Esophagus mucosa (tissue), 1 donor: ENCODE data around the gene KLF1. TPM values are rescaled to one million over a fixed set of nuclear protein-coding genes. Genes with fewer than 3 reads are reported as not detected.
"Not testable (repeated sequence)": the region's sequence is repeated elsewhere in the genome, so short reads cannot be mapped to it uniquely, and the experiment has no call there.

ENCODE experiments used
- ATAC-seq: fragments of 200-7000 bp; cut with Tn5 transposase; one replicate; pipeline ENCODE4 v1.9.1; 2020
- total RNA-seq: library from RNA; stranded (reverse); gene quantifications from one replicate; pipeline ENCODE4 v1.2.4, GENCODE V29; 2023
- donor health status: DM: yes; HTN: yes; CAD: no.

Gene KLF1
- not detected for total RNA-seq

GRCh38 chr19:12886969-12887747, at the start of gene KLF1:
TSS of gene KLF1 (minus strand) at chr19:12887201. CDS start at chr19:12887140, 61 bp downstream.
- ATAC-seq, result no peak

- no peak for ATAC-seq
Measured at GRCh38 chr19:12936582-12936981, 49.6 kb upstream of the KLF1 start.

GRCh38 chr19:12935071-12935470, 48.1 kb upstream of the KLF1 start:
- ATAC-seq, result no peak

- ATAC-seq, result peak; percentile 80
Measured at GRCh38 chr19:12933287-12934072, 46.5 kb upstream of the KLF1 start, which contains the start of gene FARSA. TSS of gene FARSA (minus strand) at chr19:12933711. CDS start at chr19:12933696, 15 bp downstream.

- ATAC-seq, result no peak
Measured at GRCh38 chr19:12932392-12933286, 45.6 kb upstream of the KLF1 start.

GRCh38 chr19:12930002-12930645, 43.1 kb upstream of the KLF1 start:
- ATAC-seq, result no peak

- no peak for ATAC-seq
Measured at GRCh38 chr19:12924621-12925310, 37.8 kb upstream of the KLF1 start.

- no peak for ATAC-seq
Measured at GRCh38 chr19:12922959-12923358, 36.0 kb upstream of the KLF1 start.

- ATAC-seq, result no peak
Measured at GRCh38 chr19:12921047-12921446, 34.0 kb upstream of the KLF1 start.

GRCh38 chr19:12918253-12918652, 31.3 kb upstream of the KLF1 start:
- ATAC-seq, result no peak

GRCh38 chr19:12915860-12916259, 28.9 kb upstream of the KLF1 start:
- ATAC-seq, result not testable (repeated sequence)

GRCh38 chr19:12913851-12914690, 27.1 kb upstream of the KLF1 start:
- ATAC-seq, result peak; percentile 6

- ATAC-seq, result peak; percentile 76
Measured at GRCh38 chr19:12913011-12913561, 26.1 kb upstream of the KLF1 start.

- ATAC-seq, result peak; percentile 12
Measured at GRCh38 chr19:12912571-12912970, 25.6 kb upstream of the KLF1 start.

- no peak for ATAC-seq
Measured at GRCh38 chr19:12907166-12907565, 20.2 kb upstream of the KLF1 start.

GRCh38 chr19:12899891-12900518, 13.0 kb upstream of the KLF1 start:
- no peak for ATAC-seq

GRCh38 chr19:12896460-12896859, 9.5 kb upstream of the KLF1 start:
- ATAC-seq, result no peak

- ATAC-seq, result no peak
Measured at GRCh38 chr19:12893582-12893981, 6.6 kb upstream of the KLF1 start.

- ATAC-seq, result peak; percentile 5
Measured at GRCh38 chr19:12891553-12892021, 4.6 kb upstream of the KLF1 start.
